HG03097 (cell line): Measurements from ENCODE around the gene PARVG.

Experiments
- ATAC-seq: cut with Tn5 transposase; IDR thresholded peaks from one replicate; pipeline ENCODE4 v1.9.1; 2021; ENCODE audit not compliant: unreplicated experiment, low FRiP score

Gene PARVG, protein sequence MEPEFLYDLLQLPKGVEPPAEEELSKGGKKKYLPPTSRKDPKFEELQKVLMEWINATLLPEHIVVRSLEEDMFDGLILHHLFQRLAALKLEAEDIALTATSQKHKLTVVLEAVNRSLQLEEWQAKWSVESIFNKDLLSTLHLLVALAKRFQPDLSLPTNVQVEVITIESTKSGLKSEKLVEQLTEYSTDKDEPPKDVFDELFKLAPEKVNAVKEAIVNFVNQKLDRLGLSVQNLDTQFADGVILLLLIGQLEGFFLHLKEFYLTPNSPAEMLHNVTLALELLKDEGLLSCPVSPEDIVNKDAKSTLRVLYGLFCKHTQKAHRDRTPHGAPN

DNA sequence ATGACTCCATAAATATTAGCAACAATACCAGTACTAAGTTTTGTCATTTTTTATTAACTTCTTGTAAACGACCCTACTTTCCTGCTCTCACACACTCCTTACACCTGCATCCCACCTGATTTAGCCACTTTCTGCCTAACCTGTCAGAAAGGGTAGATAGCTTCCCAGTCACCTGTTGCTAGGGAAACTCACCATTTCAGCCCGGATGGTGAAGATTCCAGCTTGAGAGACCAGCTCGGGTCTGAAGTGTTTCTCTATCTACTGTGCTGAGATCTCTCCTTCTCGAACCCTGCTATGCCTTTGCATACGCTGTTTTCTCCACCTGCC lies at the start of gene PARVG:
TSS of gene PARVG (plus strand) at position 220 of the 327 bp plus-strand sequence. CDS start 2,405 bp downstream, outside the sequence.
- no peak for ATAC-seq

DNA sequence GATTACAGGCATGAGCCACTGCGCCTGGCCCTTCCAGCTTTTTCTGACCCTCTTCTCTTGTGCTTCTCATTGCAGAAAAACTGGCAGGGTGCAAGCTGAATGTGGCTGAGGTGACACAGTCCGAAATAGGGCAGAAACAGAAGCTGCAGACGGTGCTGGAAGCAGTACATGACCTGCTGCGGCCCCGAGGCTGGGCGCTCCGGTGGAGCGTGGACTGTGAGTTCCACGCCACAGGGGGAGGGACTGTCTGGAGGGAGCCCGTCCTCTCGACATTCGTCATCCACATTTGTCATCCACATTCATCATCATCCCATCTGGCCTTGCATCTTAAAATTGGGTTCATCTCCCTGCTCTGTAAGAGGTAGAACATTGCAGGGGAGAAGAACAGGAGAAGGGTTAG lies 49.3 kb upstream of the PARVG start:
- ATAC-seq, result no peak

DNA sequence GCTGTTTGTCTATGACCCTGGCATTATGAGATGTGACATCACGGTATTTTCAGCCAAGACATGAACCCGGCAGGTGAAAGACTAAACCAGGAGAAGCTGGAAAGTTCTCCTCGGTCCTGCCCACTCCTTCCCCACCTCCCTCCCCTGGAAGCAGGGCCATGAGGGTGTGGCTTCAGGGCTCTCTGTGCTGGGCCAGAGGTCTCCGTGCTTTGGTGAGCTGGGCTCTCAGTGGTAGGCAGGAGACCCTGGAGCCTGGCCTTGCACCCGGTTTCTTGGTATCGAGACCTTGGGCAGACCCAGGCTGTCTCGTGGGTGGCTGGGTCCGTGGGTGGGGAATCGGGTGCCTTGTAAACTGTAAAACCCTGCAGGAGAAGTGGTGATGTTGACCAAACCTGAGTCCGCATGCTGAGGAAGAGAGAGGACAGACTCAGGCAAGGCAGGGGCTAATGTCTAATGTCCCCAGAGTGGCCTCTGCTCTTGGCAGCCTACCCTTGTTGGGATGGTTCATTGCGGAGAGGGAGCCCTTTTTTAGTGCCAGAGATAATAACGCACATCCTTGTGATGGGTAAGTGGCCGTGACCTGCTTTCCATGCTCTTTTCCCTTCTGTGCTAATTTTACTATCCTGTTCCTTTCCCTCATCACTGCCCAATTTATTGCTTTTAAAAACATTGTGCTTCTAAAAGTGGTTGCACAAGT lies 48.6 kb upstream of the PARVG start:
- ATAC-seq, result no peak

DNA sequence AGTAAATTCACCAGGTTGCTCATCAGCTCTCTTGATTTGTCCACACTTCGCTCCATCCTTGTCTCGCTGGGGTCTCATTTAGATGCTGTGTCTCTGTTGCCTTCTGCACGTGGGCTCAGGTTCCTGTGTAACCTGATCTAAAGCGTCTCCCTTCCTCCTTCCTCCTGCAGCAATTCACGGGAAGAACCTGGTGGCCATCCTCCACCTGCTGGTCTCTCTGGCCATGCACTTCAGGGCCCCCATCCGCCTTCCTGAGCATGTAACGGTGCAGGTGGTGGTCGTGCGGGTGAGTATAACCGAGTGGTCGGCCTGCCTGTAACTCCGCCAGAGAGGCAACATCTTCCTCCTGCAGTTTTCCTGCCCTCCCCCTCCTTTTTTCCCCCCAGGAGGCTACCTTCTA lies 48.0 kb upstream of the PARVG start:
- no peak for ATAC-seq

DNA sequence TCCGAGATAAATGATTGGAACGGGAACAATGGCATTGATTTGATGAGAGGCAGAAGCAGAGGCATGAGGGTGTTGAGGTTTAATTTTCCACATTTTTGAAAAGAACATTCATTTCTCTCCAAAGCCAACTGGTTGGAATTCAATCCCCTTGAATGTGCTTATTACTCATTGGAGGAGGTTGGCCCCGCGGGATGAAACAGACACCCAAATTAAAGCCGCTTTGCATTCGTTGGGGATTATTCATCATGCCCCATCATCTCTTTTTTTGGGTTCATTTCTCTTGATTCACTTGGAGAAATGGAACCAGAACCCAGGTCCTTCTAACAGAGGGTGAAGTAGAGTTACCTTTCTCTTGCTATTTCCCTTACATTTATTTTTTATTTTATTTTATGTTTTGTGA lies 47.6 kb upstream of the PARVG start:
- ATAC-seq, result no peak

DNA sequence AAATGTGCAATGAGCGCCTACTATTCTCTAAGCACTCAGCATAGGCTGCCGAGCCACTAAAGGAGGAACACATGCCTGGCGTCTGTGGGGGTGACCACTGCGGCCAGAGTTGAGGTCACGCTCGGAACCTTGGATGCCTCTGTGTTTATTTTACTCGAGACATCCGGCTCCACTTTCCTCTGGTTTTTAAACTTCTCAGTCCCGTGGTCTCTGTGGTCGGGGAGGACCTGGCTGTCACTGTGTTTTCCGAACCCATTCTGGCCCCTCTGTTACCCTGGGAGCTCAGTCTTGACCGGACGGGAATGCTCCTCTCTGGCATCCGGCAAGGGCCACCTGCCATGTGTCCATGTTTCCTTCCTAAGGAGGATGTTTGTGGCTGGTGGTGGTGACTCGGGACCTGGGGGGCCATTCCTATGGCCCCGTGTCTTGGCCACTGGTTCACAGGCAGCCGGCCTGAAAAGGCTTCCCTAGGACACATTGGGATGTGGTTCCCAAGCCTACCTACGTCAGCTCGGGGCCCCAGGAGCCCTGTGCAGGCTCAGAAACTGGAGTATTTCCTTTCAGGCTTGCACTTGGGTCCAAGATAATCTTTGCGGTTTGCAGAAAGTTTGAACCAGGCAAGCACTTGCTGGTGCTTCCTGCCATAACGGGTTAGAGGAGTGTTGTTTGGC lies 46.7 kb upstream of the PARVG start:
- ATAC-seq, result no peak

DNA sequence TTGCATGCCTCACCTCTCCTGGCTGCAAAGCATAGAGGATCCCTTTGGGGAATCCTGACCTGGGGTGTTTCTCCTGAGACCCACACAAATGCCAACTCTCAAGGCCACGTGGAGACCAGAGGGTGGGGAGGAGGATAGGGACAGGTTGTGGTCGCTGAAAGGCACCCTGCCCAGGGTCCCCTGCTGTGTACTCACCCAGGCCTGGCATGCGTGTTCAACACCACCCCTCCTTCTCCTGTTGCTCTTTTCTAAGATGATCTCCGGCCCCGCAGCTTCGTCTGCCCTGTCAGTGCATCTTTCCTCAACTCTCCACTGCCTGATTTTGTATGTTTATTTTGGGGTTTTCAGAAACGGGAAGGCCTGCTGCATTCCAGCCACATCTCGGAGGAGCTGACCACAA lies 44.6 kb upstream of the PARVG start:
- no peak for ATAC-seq

DNA sequence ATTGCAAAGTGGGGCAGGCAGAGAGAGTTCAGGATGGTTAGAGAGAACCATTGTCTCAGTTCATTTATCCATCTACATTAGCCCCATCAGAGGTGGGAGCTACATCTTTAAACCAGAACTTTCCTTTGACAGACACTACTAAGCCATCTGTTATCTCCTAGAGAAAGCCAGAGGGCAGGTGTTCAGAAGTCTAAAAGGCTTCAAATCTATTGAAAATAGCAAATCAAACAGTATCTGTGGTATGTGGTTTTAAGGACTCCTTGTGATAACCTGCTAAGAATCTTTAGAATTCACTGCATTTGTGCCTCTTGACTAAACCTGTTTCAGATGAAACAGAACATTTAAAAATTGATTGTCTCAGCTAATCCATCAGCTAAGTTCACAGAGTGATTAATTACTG lies 43.9 kb upstream of the PARVG start:
- no peak for ATAC-seq

DNA sequence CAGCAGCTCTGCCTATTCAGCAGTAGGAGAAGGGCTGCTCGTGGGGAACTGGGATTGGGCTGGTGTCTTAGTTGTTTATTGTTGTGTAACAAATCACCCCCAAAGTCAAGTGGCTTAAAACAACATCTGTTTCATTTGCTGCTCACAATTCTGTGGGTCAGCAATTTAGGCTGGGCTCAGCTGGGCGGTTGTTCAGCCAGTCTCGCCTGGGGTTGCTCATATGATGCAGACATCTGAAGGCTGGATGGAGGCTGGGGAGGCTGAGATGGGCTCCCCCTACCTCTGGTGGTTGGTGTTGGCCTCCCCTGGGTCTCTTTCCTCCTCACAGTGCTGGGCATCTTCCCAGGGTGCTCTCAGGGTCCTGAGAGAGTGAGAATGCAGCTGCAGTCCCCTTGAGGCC lies 43.3 kb upstream of the PARVG start:
- ATAC-seq, result no peak

DNA sequence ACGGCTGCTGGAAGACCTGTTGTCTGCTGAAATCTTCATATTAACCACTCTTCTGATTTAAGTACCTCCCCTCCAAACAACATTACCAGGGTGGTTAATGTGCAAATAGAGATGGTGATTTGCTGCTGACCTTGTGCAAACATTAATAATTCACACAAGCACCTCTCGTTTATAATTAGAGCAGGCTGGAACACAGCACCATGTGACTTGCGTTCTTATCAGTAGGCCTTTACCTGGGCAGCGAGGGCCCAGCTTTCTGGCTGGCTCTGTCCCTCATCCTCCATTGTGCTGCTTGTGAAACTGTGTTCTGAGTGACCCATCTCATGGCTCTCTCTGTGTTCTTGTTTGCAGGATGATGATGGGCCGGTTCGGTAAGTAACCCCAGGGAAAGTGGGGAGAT lies 41.0 kb upstream of the PARVG start:
- no peak for ATAC-seq

DNA sequence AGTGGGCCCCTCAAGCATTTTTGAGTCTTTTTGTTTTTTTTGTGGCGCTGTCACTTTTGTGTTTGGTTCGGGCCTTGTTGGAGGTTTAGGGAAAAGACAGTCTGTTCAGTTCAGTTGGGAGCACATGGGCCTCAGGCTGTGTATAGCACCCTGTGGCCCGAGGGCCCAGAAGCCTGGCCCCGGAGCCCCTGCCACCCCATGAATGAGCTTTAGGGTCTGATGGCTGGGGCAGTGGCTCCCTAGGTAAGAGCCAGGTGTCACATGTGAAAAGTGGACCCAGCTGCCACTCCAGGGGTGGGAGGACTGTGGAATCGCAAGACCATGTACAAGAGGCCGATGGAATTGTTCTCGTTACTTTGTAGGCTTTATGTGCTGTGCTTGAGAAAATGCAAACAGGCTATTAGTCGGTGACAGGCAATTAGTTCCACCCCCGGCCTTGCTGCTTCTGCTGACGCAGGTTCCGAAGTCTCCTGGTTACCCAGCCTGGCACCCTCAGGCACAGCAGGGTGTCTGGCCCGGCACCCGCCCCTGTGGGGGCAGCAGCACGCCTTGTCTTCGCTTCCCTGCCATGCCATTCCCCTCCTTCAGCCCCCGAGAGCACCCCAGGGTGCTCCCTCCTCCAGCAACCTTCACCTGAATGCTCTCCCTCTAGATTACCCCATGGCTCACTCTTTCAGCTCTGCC lies 38.2 kb upstream of the PARVG start:
- ATAC-seq, result no peak

DNA sequence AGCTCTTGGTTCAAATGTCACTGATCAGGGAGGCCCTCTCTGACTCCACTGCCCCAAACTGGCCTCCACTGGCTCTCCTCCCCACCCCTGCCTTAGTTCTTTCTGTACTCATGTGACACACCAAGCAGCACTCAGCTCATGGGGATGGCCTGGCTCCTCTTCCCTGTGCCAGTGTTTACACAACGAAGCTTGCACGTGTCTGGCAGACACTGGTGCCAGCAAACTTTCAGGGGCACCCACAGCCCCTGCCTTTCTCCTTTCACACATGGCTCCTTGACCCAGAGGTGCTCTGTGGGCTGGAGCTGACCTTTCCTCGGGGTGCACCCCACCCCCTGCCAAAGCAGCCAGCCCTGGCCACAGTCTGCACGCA lies 37.6 kb upstream of the PARVG start:
- no peak for ATAC-seq

DNA sequence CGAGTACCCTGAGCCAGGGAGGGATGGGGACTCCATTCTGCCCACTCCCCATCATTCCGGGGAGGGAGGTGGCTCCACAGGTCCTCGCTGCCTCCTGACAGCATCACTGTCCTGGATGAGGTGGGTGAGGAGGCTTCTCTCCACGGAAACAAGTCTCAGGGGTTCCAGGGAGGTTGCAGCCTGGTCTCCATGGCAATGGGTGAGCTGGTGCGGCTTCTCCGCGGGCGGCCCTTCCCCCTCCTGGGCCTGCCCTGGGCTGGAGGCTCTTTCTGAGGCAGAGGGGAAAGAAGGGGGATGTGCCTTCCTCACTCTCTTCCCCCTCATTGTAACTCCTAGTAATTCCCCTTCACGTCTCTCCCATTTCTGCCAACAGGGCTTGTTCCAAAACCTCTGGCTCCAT lies 37.1 kb upstream of the PARVG start:
- no peak for ATAC-seq

DNA sequence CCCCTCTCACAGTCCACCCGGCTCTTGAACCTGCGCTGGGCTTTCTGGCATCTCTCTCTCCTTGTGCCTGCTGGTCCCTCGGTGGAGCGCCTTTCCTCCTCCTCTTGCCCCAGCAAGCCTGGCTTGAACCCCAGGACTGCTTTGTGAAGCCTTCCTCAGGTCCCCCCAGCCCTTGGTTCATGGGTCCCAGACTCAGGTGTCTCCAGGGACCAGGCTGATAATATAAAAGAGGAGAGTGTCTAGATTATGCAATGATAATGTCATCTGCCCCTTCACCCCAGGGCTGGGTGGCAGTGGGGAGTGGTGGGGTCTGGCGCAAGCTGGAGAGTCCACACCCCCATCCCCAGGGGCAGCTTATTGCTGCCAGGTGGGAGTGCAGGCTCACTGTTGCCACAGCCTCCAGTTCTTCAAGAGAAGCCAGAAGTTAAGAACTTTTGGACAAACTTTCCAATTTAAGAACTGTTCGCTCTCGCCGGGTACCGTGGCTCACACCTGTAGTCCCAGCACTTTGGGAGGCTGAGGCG lies 36.6 kb upstream of the PARVG start:
- ATAC-seq, result no peak

DNA sequence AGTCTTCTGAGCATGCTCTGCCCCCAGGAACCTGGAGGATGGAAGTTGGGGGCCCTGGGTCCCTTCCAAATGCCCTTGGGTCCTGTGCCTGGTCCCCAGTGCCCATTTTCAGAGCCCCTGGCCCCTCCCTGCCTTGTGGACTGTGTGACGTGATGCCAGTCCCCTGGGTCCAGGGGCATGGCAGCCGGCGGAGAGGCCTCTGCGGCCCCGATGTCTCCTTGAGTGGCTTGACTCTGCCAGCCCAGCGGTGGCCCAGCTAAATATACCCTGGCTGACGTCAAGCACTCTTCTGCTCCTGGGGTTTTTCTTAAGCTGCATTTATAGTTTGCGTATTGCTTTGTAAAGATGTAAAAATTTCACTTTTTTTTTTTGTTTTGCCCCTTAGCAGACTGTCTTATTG lies 35.2 kb upstream of the PARVG start:
- no peak for ATAC-seq

DNA sequence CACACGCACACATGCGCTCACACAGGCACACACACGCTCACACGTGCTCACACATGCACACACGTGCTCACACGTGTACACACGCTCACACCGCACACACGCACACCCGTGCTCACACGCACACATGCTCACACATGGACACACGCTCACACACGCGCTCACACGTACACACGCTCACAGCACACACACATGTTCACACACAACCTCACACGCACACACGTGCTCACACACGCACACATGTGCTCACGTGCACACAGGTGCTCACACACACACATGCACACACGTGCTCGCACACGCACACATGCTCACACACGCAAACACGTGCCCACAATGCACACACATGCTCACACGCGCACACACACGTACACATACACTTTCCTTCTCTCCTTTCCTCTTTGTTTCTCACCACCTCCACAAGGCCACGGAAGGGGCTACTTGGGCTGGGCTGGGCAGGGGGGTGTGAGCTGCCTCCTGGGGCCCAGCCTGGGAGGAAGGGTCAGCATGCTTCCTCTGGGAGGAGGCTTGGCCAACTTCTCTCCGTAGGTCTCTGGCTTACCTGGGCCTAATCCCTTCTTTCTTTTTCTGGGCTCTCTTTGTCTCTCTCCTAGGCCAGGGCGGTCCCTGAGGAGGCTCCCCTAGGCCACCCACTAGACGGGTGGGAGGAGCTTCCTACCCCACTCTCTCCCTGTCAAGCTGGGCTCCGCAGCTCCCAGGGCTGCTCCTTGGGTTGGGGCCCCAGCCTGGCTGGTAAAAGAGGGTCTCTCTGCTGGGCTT lies 34.5 kb upstream of the PARVG start:
- no peak for ATAC-seq

DNA sequence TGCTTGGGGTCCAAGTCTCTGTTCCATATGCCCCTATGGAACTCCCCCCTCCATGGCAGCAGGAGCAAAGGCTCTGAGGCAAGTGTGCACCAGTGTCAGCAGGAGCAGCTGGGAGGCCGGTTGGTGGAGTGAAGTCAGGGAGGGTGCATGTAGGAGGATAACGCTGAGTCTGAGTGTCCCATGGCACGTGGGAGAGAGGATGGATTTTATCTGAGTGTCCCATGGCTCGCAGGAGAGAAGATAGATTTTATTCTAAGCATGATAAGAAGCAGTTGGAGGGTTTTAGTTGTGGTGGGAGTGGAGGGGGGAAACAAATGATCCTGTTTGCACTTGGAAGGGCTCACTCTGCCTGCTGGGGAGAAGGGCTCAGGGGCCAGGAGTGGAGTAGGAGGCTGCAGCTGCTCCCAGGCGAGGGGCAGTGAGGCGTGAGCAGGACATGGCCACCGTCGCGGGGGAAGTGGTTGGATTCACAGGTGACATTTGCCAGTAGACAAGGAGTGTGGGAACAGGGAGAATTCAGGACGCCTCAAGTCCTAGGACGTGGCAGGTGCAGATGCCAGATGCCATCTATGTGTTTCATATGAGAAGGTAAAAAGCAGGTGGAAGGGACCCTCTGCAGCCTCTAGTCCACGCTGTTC lies 33.6 kb upstream of the PARVG start:
- no peak for ATAC-seq

DNA sequence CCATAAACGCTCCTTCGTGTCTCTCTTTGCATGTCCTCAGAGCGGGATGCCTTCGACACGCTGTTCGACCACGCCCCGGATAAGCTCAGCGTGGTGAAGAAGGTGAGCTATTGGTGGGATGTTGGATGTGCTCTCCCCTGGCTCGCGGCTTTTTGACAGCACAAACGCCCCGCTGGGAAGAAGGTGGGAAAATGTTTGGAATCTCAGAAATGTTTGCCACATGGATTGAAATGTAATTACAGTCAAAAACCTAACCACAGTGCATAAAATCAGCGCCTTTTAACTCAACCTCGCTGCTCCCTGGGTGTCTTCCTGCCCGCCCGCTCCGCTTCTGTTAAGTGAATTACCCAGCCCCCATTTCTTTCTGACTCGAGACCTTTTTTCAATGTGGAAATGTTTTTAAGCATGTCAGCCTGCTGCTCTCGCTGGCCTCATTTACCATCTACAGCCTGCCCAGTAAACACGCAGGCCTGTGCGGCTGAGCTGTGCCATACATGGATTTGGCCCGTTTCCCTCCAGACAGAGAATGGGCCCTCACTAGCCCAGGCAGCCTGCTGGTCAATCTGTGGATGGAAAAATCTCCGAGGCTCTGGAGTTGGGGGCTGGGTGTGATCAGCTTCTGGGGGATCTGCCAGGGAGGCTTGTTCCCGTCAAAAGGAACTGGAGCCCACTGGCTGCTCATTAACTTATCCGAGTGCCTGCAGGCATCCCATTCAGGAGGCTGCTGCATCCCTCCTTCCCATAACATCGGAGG lies 32.7 kb upstream of the PARVG start:
- no peak for ATAC-seq

DNA sequence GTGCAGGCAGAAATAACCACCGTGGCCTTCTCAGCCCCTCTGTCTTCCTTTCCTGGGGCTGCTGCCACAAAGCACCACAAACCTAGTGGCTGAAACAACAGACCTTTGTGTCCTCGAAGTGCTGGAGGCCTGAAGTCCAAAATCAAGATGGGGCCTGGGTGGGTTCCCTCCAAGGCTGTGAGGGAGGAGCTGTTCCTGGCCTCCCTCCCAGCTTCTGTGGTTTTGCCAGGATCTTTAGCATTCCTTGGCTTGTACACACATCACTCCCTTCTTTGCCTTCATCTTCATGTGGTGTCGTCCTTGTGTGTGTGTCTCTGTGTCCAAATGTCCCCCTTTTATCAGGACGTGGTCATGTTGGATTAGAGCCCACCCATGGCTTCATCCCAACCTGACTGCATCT lies 29.0 kb upstream of the PARVG start:
- no peak for ATAC-seq
